Bronchial epithelial cell (primary cell): ENCODE measurements around the gene BLVRA. TPM values are rescaled to one million over a fixed set of nuclear protein-coding genes. Genes with fewer than 3 reads are reported as not detected.
"Not testable (repeated sequence)": the region's sequence is repeated elsewhere in the genome, so short reads cannot be mapped to it uniquely, and the experiment has no call there.

Experiments
- DNase-seq: peaks from one replicate; pipeline ENCODE4 v3.0.0-alpha.2; 2010; ENCODE audit warnings: low read depth
- FAIRE-seq: peaks from 2 replicates; lab custom pipeline; 2011; peaks lifted over from hg19 to GRCh38; lab: Jason Lieb, UNC
- H3K27me3 ChIP-seq: 2 replicates; pipeline ENCODE4 v1.5.1; 2011; ENCODE audit warnings: low read length; ENCODE audit not compliant: control insufficient read depth, insufficient read depth
- H3K36me3 ChIP-seq: 2 replicates; pipeline ENCODE4 v1.5.1; 2011; ENCODE audit warnings: low read length; ENCODE audit not compliant: control insufficient read depth, insufficient read depth
- H3K4me3 ChIP-seq: 2 replicates; pipeline ENCODE4 v1.5.1; 2011; ENCODE audit warnings: mild to moderate bottlenecking, low read depth, low read length, control low read depth
- total RNA-seq: library from RNA; depleted of rRNA; stranded (reverse); fragments of >200 nt; gene quantifications from 2 replicates; pipeline ENCODE4 v1.2.1, GENCODE V29; 2014
- TF ChIP-seq, protein P1 (sequence below): IDR thresholded peaks from 2 replicates; pipeline ENCODE4 v1.5.1; 2011; ENCODE audit warnings: mild to moderate bottlenecking, moderate library complexity, low read length, control low read depth, inconsistent platforms; ENCODE audit not compliant: insufficient read depth, severe bottlenecking

The BLVRA gene
- total RNA-seq, 1 donor from 2014 or later: 29.7 TPM

DNA sequence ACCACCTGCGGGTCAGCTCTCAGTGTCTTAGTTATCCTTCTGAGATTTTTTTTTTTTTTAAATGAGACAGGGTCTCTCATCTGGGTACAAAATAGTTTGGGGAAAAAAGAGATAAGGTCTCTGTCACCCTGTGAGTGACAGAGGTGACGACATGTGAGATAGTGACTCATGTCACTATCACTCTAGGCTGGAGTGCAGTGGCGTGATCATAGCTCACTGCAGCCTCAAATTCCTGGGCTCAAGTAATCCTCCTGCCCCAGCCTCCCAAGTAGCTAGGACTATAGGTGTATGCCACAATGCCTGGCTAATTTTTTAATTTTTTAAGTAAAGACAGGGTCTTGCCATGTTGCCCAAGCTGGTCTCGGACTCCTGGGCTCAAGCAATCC, 10.4 kb downstream of the BLVRA start:
- DNase-seq: no peak
- no peak for FAIRE-seq
- TF ChIP-seq, protein P1, sequence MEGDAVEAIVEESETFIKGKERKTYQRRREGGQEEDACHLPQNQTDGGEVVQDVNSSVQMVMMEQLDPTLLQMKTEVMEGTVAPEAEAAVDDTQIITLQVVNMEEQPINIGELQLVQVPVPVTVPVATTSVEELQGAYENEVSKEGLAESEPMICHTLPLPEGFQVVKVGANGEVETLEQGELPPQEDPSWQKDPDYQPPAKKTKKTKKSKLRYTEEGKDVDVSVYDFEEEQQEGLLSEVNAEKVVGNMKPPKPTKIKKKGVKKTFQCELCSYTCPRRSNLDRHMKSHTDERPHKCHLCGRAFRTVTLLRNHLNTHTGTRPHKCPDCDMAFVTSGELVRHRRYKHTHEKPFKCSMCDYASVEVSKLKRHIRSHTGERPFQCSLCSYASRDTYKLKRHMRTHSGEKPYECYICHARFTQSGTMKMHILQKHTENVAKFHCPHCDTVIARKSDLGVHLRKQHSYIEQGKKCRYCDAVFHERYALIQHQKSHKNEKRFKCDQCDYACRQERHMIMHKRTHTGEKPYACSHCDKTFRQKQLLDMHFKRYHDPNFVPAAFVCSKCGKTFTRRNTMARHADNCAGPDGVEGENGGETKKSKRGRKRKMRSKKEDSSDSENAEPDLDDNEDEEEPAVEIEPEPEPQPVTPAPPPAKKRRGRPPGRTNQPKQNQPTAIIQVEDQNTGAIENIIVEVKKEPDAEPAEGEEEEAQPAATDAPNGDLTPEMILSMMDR: no peak
- no peaks in the 10 kb centered on the region for H3K27me3 ChIP-seq
- H3K36me3 ChIP-seq: peaks cover 5% of the 10 kb centered on the region
- H3K4me3 ChIP-seq: no peak overlapping the region

DNA sequence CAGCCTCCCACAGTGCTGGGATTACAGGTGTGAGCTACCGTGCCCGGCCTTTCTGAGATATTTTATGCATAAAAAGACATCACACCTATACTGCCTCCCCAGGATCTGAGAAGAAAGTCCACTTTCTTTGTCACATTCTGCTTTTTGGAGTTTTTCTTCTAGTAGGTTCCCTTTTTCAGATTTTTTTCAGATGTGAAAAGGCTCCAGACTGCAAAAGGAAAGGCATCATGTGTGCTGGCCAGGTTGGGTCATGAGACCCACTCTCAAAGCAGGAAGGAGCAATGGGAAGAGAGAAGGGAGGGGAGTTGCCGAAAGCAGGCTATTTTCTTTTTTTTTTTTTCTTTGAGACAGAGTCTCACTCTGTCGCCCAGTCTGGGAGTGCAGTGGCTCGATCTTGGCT, 10.8 kb downstream of the BLVRA start:
- H3K4me3 ChIP-seq: no peak overlapping the region
- TF ChIP-seq, protein P1: no peak
- no peaks in the 10 kb centered on the region for H3K27me3 ChIP-seq
- no peak for DNase-seq
- H3K36me3 ChIP-seq: peaks cover 5% of the 10 kb centered on the region
- no peak for FAIRE-seq

DNA sequence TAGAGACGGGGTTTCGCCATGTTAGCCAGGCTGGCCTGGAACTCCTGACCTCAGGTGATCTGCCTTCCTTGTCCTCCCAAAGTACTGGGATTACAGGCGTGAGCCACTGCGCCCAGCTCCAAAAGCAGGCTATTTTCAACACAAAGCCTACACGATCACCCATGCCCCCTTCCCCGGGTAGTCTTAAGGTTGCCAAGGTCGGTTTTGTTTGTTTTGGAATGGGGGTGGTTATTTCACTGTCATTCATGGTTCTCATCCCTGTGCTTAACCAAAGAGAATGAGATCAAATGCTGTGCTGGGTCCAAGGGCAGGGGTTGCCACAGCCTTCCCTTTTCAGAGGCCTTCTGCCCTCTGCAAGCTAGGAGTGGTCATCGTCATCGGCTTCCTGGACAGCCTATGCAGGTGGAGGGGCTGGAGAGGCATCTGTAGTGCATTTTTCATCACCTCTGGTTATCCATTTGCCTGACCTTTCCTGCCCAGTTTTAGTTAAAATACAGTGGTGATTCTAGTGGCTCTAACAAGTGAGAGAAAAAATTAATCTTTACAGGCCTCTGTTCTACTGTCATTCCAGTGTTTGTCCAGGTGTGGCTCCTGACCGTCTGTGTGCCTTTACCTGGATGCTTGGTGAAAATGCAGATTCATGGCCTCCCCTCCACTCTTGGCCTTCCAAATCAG, 11.4 kb downstream of the BLVRA start:
- no peak for FAIRE-seq
- no peak overlapping the region for H3K4me3 ChIP-seq

DNA sequence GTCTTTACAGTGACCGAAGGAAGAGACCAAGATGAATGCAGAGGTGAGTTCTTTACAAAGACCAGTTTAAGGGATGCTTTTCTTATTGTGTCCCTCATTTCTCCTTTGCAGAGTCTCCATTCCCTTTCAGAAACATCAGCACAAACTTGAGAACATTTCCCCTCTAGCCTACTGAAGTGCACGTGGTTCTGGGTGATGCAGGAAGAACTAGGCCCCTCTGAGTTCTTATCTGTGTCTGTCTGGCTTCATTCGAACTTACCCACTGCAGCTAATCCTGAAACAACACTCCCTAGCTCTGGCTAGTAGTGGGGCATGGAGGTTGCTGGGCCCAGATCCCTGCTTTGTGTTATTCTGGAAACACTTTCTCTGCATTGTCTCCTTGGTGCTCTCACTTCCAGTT, 12.6 kb downstream of the BLVRA start:
- Histone ChIP-seq H3K36me3 (peaks cover 5% of the 10 kb centered on the region), H3K4me3 (no peak overlapping the region), H3K27me3 (no peaks in the 10 kb centered on the region)
- DNase-seq (no peak), FAIRE-seq (no peak)
- TF ChIP-seq, protein P1: no peak

More for the DNA sequence above, 11.4 kb downstream of the BLVRA start:
- no peaks in the 10 kb centered on the region for H3K27me3 ChIP-seq
- DNase-seq: no peak
- TF ChIP-seq, protein P1: no peak
- H3K36me3 ChIP-seq: peaks cover 5% of the 10 kb centered on the region

- no peaks in the 10 kb centered on the region for H3K27me3 ChIP-seq
- TF ChIP-seq, protein P1: no peak
- no peak for FAIRE-seq
These were observed 13.1 kb downstream of the BLVRA start for GRCh38 chr7:43771573-43771972.

GRCh38 chr7:43773268-43773667, 14.8 kb downstream of the BLVRA start:
- not testable (repeated sequence) for DNase-seq, H3K36me3 ChIP-seq, H3K27me3 ChIP-seq, H3K4me3 ChIP-seq, FAIRE-seq

More at GRCh38 chr7:43771573-43771972, 13.1 kb downstream of the BLVRA start:
- Histone ChIP-seq H3K36me3 (peaks cover 5% of the 10 kb centered on the region), H3K4me3 (no peak overlapping the region)
- no peak for DNase-seq

GRCh38 chr7:43775255-43775654, 16.8 kb downstream of the BLVRA start:
- H3K4me3 ChIP-seq, H3K36me3 ChIP-seq, FAIRE-seq, DNase-seq, H3K27me3 ChIP-seq: not testable (repeated sequence)

DNA sequence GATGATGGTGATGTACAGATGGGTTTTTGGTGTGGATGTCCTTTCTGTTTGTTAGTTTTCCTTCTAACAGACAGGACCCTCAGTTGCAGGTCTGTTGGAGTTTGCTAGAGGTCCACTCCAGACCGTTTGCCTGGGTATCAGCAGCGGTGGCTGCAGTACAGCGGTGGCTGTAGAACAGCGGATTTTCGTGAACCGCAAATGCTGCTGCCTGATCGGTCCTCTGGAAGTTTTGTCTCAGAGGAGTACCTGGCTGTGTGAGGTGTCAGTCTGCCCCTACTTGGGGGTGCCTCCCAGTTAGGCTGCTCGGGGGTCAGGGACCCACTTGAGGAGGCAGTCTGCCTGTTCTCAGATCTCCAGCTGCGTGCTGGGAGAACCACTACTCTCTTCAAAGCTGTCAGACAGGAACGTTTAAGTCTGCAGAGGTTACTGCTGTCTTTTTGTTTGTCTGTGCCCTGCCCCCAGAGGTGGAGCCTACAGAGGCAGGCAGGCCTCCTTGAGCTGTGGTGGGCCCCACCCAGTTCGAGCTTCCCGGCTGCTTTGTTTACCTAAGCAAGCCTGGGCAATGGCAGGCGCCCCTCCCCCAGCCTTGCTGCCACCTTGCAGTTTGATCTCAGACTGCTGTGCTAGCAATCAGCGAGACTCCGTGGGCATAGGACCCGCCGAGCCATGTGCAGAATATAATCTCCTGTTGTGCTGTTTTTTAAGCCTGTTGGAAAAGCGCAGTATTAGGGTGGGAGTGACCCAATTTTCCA, 20.0 kb downstream of the BLVRA start:
- H3K27me3 ChIP-seq, H3K36me3 ChIP-seq, H3K4me3 ChIP-seq, FAIRE-seq, DNase-seq: not testable (repeated sequence)
